HepG2 (cell line): ENCODE results near the gene ELOVL5. TPM values are rescaled to one million over a fixed set of nuclear protein-coding genes. Genes with fewer than 3 reads are reported as not detected.

Source experiments
- ATAC-seq: fragments of 200-7000 bp; cut with Tn5 transposase; 3 replicates; pipeline ENCODE4 v1.9.1; 2020; ENCODE audit warnings: mild to moderate bottlenecking, moderate library complexity
- BruUV-seq: library from RNA; stranded (reverse); fragments of 400-500 nt; replicated peaks from 2 replicates; lab custom pipeline; 2021; lab: Mats Ljungman, UMichigan
- CTCF ChIA-PET: fragments of 300-600 bp; formaldehyde crosslinking; extraction: SDS; loops from one replicate; lab custom pipeline; 2021; ENCODE audit warnings: low total read pairs, inconsistent platforms, low intra/inter-chr PET ratio; lab: Yijun Ruan, JAX
- POLR2A ChIA-PET: fragments of 350-600 bp; sonication (Branson Sonifier 250); formaldehyde crosslinking; loops from one replicate; lab custom pipeline; 2020; ENCODE audit warnings: antibody characterized with exemption, inconsistent platforms; lab: Yijun Ruan, JAX
- DNase-seq: peaks from one replicate; pipeline ENCODE4 v3.0.0-alpha.2; 2015; ENCODE audit warnings: low spot score
- FAIRE-seq: peaks from 3 replicates; lab custom pipeline; 2011; peaks lifted over from hg19 to GRCh38; lab: Jason Lieb, UNC
- H2AFZ ChIP-seq: one replicate; pipeline ENCODE4 v1.6.1; 2011; ENCODE audit warnings: low read length, inconsistent platforms
- H3K27ac ChIP-seq: fragments of 300-600 bp; 3 replicates; pipeline ENCODE4 v1.8.0; 2011; ENCODE audit warnings: mixed run types, mild to moderate bottlenecking, mixed read lengths, low read length, inconsistent platforms; ENCODE audit not compliant: insufficient read depth; ENCODE audit errors: extremely low read length
- H3K27me3 ChIP-seq, 2 experiments: fragments of 200-600 bp in 1 of 2; 2 replicates in 1 of 2; 3 replicates in 1 of 2; pipeline versions ENCODE4 v1.6.0 to v1.8.0; 2011; ENCODE audit warnings: low read length in 2 of 2, mild to moderate bottlenecking in 2 of 2, moderate library complexity in 2 of 2, inconsistent platforms in 1 of 2; ENCODE audit not compliant: insufficient read depth in 2 of 2, control insufficient read depth in 1 of 2
- H3K36me3 ChIP-seq, 2 experiments: fragments of 200-600 bp in 1 of 2; replicated peaks in 1 of 2; 2 replicates in 1 of 2; 3 replicates in 1 of 2; pipeline versions ENCODE4 v1.5.1 to v1.8.0; 2011; ENCODE audit warnings: low read length in 2 of 2, inconsistent platforms in 1 of 2; ENCODE audit not compliant: insufficient read depth in 2 of 2, control insufficient read depth in 1 of 2
- H3K4me1 ChIP-seq: 2 replicates; pipeline ENCODE4 v1.5.1; 2012; ENCODE audit warnings: low read length, inconsistent platforms; ENCODE audit not compliant: insufficient read depth
- H3K4me2 ChIP-seq: 2 replicates; pipeline ENCODE4 v1.6.0; 2011; ENCODE audit warnings: low read depth, low read length, inconsistent platforms
- H3K4me3 ChIP-seq, 3 experiments: fragments of 200-600 bp in 1 of 3; sonication (generic), shearing (Covaris generic) in 1 of 3; replicated peaks in 1 of 3; 2 replicates each; pipeline ENCODE4 v1.5.1; 2011 to 2016; ENCODE audit warnings: low read length in 3 of 3, inconsistent platforms in 2 of 3, low read depth in 2 of 3, mild to moderate bottlenecking in 2 of 3, control low read depth in 1 of 3, mixed read lengths in 1 of 3; ENCODE audit not compliant: insufficient read depth in 1 of 3
- H3K79me2 ChIP-seq: one replicate; pipeline ENCODE4 v1.6.1; 2011; ENCODE audit warnings: low read length, inconsistent platforms; ENCODE audit not compliant: insufficient read depth
- H3K9ac ChIP-seq: 2 replicates; pipeline ENCODE4 v1.6.0; 2011; ENCODE audit warnings: mild to moderate bottlenecking, low read depth, low read length, inconsistent platforms; ENCODE audit not compliant: insufficient read depth
- H3K9me3 ChIP-seq: 2 replicates; pipeline ENCODE4 v1.5.1; 2012; ENCODE audit warnings: mild to moderate bottlenecking, low read length
- H4K20me1 ChIP-seq: 2 replicates; pipeline ENCODE4 v1.6.0; 2011; ENCODE audit warnings: inconsistent platforms, mild to moderate bottlenecking, low read length, moderate library complexity; ENCODE audit not compliant: insufficient read depth
- AGO1 ChIP-seq: fragments of 200-400 bp; formaldehyde crosslinking; IDR thresholded peaks from 2 replicates; pipeline ENCODE4 v1.6.1; 2017; ENCODE audit warnings: mild to moderate bottlenecking, low read depth, low read length, moderate library complexity; ENCODE audit not compliant: poor library complexity, severe bottlenecking
- CEBPB ChIP-seq: IDR thresholded peaks from 2 replicates; pipeline ENCODE4 v1.6.1; 2011; ENCODE audit warnings: low read depth, low read length, improper control_type of control experiment, borderline replicate concordance
- CEBPG ChIP-seq: IDR thresholded peaks from 2 replicates; pipeline ENCODE4 v1.6.1; 2016
- IRF2 ChIP-seq: IDR thresholded peaks from 2 replicates; pipeline ENCODE4 v1.6.1; 2018; ENCODE audit warnings: missing genetic modification reagents, missing compliant biosample characterization
- NR2F6 ChIP-seq, 2 experiments: IDR thresholded peaks; 2 replicates each; pipeline ENCODE4 v1.6.1; 2016; ENCODE audit warnings: antibody characterized with exemption in 1 of 2, mild to moderate bottlenecking in 1 of 2
- REPIN1 ChIP-seq: sonication (generic); formaldehyde crosslinking; IDR thresholded peaks from 2 replicates; pipeline ENCODE4 v1.8.0; 2022; ENCODE audit warnings: missing genetic modification reagents, low read depth, mild to moderate bottlenecking, borderline replicate concordance
- TEAD3 ChIP-seq: optimal IDR thresholded peaks from 2 replicates; pipeline ENCODE3; 2016; ENCODE audit warnings: borderline replicate concordance
- ZBTB1 ChIP-seq: sonication (generic); formaldehyde crosslinking; IDR thresholded peaks from 2 replicates; pipeline ENCODE4 v1.4.0; 2020; ENCODE audit warnings: missing genetic modification reagents, borderline replicate concordance
- ZMYM4 ChIP-seq: sonication (generic); formaldehyde crosslinking; IDR thresholded peaks from 2 replicates; pipeline ENCODE4 v1.8.1; 2023; ENCODE audit warnings: mild to moderate bottlenecking, missing genetic modification reagents
- ZNF317 ChIP-seq: sonication (generic); formaldehyde crosslinking; IDR thresholded peaks from 2 replicates; pipeline ENCODE4 v1.5.0; 2020; ENCODE audit warnings: mild to moderate bottlenecking, missing genetic modification reagents
- ZNF337 ChIP-seq: sonication (generic); formaldehyde crosslinking; IDR thresholded peaks from 2 replicates; pipeline ENCODE4 v1.5.1; 2020; ENCODE audit warnings: missing genetic modification reagents, low read depth, mild to moderate bottlenecking, borderline replicate concordance
- ZNF652 ChIP-seq: IDR thresholded peaks from 2 replicates; pipeline ENCODE4 v1.6.1; 2016; ENCODE audit warnings: low read depth, borderline replicate concordance
- ZNF674 ChIP-seq: sonication (generic); formaldehyde crosslinking; IDR thresholded peaks from 2 replicates; pipeline ENCODE4 v1.5.0; 2020; ENCODE audit warnings: low read depth, mild to moderate bottlenecking, missing genetic modification reagents
- ZNF737 ChIP-seq: sonication (generic); formaldehyde crosslinking; IDR thresholded peaks from 2 replicates; pipeline ENCODE4 v1.5.0; 2020; ENCODE audit warnings: missing genetic modification reagents, mild to moderate bottlenecking, borderline replicate concordance
- WGBS: methylation state at CpG from one replicate; pipeline ENCODE4 v1.1.6; 2017; ENCODE audit warnings: low lambda C conversion rate; 5-methylcytosine and 5-hydroxymethylcytosine counted together
- in situ Hi-C: cut with HindIII; loops from 2 replicates; pipeline ENCODE4 v1.10.0; 2017; ENCODE audit warnings: low pct_unique_long_range_greater_than_20kb; ENCODE audit not compliant: extremely low pct_ligation_motif_present
- intact Hi-C: fragments of 100-400 bp; cut with micrococcal nuclease; formaldehyde crosslinking; loops from one replicate; pipeline ENCODE4 v1.10.0; 2022; ENCODE audit not compliant: unreplicated experiment
- polyA plus RNA-seq, 8 experiments: library from polyadenylated mRNA; depleted of rRNA in 3 of 8; stranded (reverse) in 7 of 8; unstranded in 1 of 8; fragments of >200 nt; fragmentation: Illumina TruSeq in 4 of 8; extraction: Trizol in 4 of 8; gene quantifications; 2 replicates each; pipeline versions ENCODE4 v1.2.1 to v1.2.3, GENCODE V29; 2011 to 2016; ENCODE audit warnings: low read depth in 4 of 8, missing spikeins in 1 of 8, mixed read lengths in 1 of 8; ENCODE audit not compliant: insufficient read depth in 1 of 8
- total RNA-seq, 5 experiments: library from RNA; depleted of rRNA; stranded (reverse); fragments of >200 nt; fragmentation: Illumina TruSeq; extraction: Trizol; gene quantifications; 2 replicates each; pipeline ENCODE4 v1.2.3, GENCODE V29; 2016; ENCODE audit warnings: low read depth in 1 of 5

The ELOVL5 gene
- total and polyA plus RNA-seq, 2 of the 13 experiments (the other 11 are each of a cell fraction or from before 2014, with no cell fraction given) = 50.1 to 72.4 TPM

- peak; percentile 38 for DNase-seq
- no peaks in the 10 kb centered on the region for H3K36me3 ChIP-seq
- no peak for ATAC-seq
- no peak overlapping the region for H3K27ac ChIP-seq
- no peak overlapping the region for H3K4me2 ChIP-seq
- H2AFZ ChIP-seq = no peak overlapping the region
- H3K27me3 ChIP-seq = no peaks in the 10 kb centered on the region
- intact Hi-C loops = no loop called here
- no peaks in the 10 kb centered on the region for H3K9me3 ChIP-seq
- peaks cover 18% of the 10 kb centered on the region; the same call in 1 of the 2 replicates for H4K20me1 ChIP-seq
- peaks cover 27% of the 10 kb centered on the region for H3K4me1 ChIP-seq
- no peak for FAIRE-seq
- CTCF ChIA-PET = no interaction called here
- in situ Hi-C loops = no loop called here
- no peak overlapping the region for H3K4me3 ChIP-seq
- no TSS peak for BruUV-seq
- H3K79me2 ChIP-seq = peaks cover 38% of the 10 kb centered on the region
- POLR2A ChIA-PET = no interaction called here
- TF ChIP-seq IRF2 (CRISPR knock-in tag) (no peak), ZBTB1 (no peak), ZNF674 (CRISPR knock-in tag) (no peak), ZNF652 (peak; percentile 82), ZMYM4 (0 out of 2 replicates have a peak, but pooled peaks have one; percentile 29), AGO1 (no peak), ZNF737 (CRISPR knock-in tag) (no peak), TEAD3 (CRISPR knock-in tag) (peak; percentile 34), CEBPB (peak; percentile 76; the same call in 1 of the 2 replicates), REPIN1 (0 out of 2 replicates have a peak, but pooled peaks have one; percentile 45), ZNF337 (CRISPR knock-in tag) (no peak), ZNF317 (peak; percentile 96), CEBPG (CRISPR knock-in tag) (peak; percentile 76), NR2F6 (IDR thresholded peaks at IDR 0.05) (peak; percentile 42; the same call in 1 of the 2 replicates), NR2F6 (CRISPR knock-in tag; IDR thresholded peaks at IDR 0.05) (no peak)
- H3K9ac ChIP-seq = no peak overlapping the region
- WGBS = 79% methylated on average over 5 of the region's 5 CpGs
Observed at GRCh38 chr6:53320964-53321363, 27.8 kb downstream of the ELOVL5 start.
